Mucosa of descending colon (tissue), 3 donors: ENCODE data around the gene RAF1. TPM values are rescaled to one million over a fixed set of nuclear protein-coding genes. Genes with fewer than 3 reads are reported as not detected.
"Not testable (repeated sequence)": the region's sequence is repeated elsewhere in the genome, so short reads cannot be mapped to it uniquely, and the experiment has no call there.

Source experiments
- ATAC-seq: fragments of 200-7000 bp; cut with Tn5 transposase; one replicate; pipeline ENCODE4 v1.9.1; 2020; ENCODE audit warnings: mild to moderate bottlenecking, moderate library complexity
- DNase-seq, 3 donors: peaks; one replicate each; pipeline ENCODE4 v3.0.0-alpha.2; 2020
- H3K36me3 ChIP-seq: fragments of 200-600 bp; one replicate; pipeline ENCODE4 v1.8.0; 2021; ENCODE audit warnings: low read depth, mild to moderate bottlenecking
- H3K4me1 ChIP-seq: fragments of 200-600 bp; one replicate; pipeline ENCODE4 v1.8.0; 2021; ENCODE audit warnings: low read depth, mild to moderate bottlenecking
- H3K4me3 ChIP-seq: fragments of 200-600 bp; one replicate; pipeline ENCODE4 v1.8.0; 2021; ENCODE audit warnings: mild to moderate bottlenecking
- H3K9me3 ChIP-seq: fragments of 200-600 bp; one replicate; pipeline ENCODE4 v1.8.0; 2021; ENCODE audit warnings: mild to moderate bottlenecking
- intact Hi-C, 2 donors: fragments of 100-400 bp; cut with DNase I in 1 of 2; cut with micrococcal nuclease in 1 of 2; formaldehyde crosslinking; loops; one replicate each; pipeline versions ENCODE4 v1.11.0 to v1.11.1; 2022; cut with DNase I, micrococcal nuclease
- total RNA-seq, 3 donors: library from RNA; stranded (reverse); fragmentation: NEBNext Ultra II Directional in 2 of 3; extraction: Animal tissue kit (Norgen Biotek cat#: 25700) in 2 of 3; gene quantifications; one replicate each; pipeline versions ENCODE4 v1.2.1 to v1.2.4, GENCODE V29; 2021 to 2023
- TF ChIP-seq, protein P1 (sequence below): fragments of 200-600 bp; IDR thresholded peaks from one replicate; pipeline ENCODE4 v1.8.0; 2022; ENCODE audit warnings: antibody characterized with exemption, mild to moderate bottlenecking
- donor health status: DM: no; HTN: no; CAD: no; lungs with moderate emphysema.
- donor health status: DM: no; HTN: no; CAD: no.
- donor health status: DM: no; HTN: yes; CAD: no.

The RAF1 gene
- total RNA-seq, 3 donors from 2014 or later = 75.4 to 99.7 (median 76.9) TPM

DNA sequence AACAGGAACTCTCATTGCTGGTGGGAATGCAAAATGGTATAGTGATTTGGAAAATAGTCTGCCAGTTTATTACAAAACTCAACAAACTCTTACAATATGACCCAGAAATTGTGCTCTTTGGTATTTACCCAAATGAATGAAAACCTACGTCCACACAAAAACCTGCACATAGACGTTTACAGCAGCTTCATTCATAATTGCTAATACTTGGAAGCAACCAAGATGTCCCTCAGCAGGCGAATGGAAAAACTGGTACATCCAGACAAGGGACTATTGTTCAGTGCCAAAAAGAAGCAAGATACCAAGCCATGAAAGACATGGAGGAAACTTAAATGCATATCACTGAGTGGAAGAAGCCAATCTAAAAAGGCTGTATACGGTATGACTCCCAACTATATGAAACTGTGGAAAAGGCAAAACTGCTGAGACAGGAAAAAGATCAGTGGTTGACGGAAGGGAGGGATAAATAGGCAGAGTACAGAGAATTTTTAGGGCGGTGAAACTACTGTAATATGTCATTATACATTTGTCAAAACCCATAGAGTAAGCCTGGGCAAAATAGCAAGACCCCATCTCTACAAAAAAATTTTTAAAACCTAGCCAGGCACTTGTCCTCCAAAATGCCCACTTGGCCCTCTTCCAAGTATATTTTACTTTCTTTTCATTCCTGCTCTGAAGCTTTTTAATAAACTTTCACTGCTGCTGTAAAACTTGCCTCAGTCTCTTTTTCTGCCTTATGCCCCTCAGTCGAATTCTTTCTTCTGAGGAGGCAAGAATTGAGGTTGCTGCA is 113.8 kb downstream of the RAF1 start:
- Histone ChIP-seq H3K9me3 (no peaks in the 10 kb centered on the region), H3K36me3 (no peaks in the 10 kb centered on the region), H3K4me3 (no peak overlapping the region), H3K4me1 (peaks cover 5% of the 10 kb centered on the region)
- TF ChIP-seq, protein P1, sequence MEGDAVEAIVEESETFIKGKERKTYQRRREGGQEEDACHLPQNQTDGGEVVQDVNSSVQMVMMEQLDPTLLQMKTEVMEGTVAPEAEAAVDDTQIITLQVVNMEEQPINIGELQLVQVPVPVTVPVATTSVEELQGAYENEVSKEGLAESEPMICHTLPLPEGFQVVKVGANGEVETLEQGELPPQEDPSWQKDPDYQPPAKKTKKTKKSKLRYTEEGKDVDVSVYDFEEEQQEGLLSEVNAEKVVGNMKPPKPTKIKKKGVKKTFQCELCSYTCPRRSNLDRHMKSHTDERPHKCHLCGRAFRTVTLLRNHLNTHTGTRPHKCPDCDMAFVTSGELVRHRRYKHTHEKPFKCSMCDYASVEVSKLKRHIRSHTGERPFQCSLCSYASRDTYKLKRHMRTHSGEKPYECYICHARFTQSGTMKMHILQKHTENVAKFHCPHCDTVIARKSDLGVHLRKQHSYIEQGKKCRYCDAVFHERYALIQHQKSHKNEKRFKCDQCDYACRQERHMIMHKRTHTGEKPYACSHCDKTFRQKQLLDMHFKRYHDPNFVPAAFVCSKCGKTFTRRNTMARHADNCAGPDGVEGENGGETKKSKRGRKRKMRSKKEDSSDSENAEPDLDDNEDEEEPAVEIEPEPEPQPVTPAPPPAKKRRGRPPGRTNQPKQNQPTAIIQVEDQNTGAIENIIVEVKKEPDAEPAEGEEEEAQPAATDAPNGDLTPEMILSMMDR = no peak
- intact Hi-C loops = loop anchor here in 1 of 2 donors (10.0 kb wide), 1 partner anchor 65 kb away; the partner anchor contains the start of gene TSEN2
- ATAC-seq (no peak), DNase-seq (no peak)

DNA sequence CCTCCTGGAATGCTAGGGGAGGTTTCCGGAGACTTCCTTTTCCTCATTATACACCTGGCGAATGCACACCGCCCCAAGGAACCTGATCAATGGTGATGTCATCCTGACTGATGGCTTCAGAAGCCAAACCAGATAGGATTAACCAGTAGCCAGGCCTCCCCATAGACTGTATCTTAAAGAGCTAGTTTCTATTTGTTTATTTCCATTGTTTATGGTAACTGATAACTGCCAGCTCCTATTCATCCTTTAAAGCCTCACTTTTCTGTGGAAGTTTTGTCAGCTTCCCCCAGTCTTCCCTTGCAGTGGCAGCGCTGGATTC is 118.5 kb downstream of the RAF1 start, which contains the start of gene MKRN2OS:
MKRN2OS (minus strand) TSS at position 27 of the 319 bp plus-strand sequence. CDS start 35 bp downstream, outside the sequence.
- intact Hi-C loops = loop anchor here in 1 of 2 donors (10.0 kb wide), 1 partner anchor 61 kb away; the partner anchor contains the start of gene TSEN2
- TF ChIP-seq, protein P1 = no peak
- H3K9me3 ChIP-seq = no peaks in the 10 kb centered on the region
- DNase-seq (peak; percentile 67 to 86 (median 72)), ATAC-seq (peak; percentile 98)
- peak within 1 kb of the TSS; percentile 5 for H3K4me3 ChIP-seq
- no peaks in the 10 kb centered on the region for H3K36me3 ChIP-seq
- no peaks in the 10 kb centered on the region for H3K4me1 ChIP-seq

DNA sequence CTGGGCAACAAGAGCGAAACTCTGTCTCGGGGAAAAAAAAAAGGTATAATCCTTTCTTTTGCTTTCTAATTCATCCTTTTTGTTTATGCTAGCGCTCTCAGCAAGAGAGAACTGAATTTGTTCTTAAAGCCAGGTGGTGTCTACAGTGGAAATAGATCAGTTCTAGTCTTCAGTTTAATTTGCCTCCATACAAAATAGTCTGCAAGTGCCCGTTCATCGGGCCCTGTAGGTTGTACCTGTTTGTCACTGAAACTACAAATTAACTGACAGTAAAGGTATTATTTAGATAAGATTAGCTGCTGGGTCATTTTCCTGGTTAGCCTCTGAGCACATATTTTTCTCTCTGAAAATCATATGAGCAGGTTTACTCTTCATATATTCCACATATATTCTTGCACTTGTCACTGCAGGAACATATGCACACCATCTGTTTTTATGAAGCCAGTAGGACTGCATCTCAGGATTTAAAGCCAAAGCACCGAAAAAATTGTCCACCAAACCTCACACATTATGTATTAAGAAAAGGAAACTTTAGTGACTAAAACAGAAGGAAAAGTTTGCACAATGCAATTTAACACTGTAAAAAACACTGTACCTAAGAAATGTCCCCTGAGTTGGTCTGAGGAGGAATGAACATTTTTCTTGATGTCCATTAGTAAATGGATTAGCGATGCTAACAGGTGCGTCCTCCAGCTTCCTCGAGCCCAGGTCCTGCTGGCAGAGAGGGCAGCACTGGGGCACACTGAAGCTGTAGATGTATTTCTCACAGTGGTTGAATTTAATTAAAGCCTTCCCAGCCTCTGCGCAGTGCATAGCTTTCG is 119.1 kb downstream of the RAF1 start:
- Histone ChIP-seq H3K4me3 (peak overlapping the region; percentile 5), H3K9me3 (no peaks in the 10 kb centered on the region), H3K36me3 (no peaks in the 10 kb centered on the region), H3K4me1 (no peaks in the 10 kb centered on the region)
- peak in 1 of 3 donors; percentile 11 for DNase-seq
- intact Hi-C loops = loop anchor here in 1 of 2 donors (10.0 kb wide), 1 partner anchor 60 kb away; the partner anchor contains the start of gene TSEN2
- TF ChIP-seq, protein P1 = no peak
- peak; percentile 33 for ATAC-seq

DNA sequence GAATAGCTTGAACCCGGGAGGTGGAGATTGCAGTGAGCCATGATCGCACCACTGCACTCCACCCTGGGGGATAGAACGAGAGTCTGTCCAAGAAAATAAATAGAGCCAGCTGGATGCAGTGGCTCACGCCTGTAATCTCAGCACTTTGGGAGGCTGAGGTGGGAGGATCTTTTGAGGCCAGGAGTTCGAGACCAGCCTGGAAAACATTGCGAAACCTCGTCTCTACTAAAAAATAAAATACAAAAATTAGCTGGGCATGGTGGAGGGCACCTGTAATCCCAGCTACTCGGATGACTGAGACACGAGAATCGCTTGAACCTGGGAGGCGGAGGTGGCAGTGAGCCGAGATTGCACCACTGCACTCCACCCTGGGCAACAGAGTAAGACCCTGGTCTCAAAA is 120.4 kb downstream of the RAF1 start:
- not testable (repeated sequence) for H3K4me1 ChIP-seq, ATAC-seq, H3K36me3 ChIP-seq, H3K4me3 ChIP-seq, H3K9me3 ChIP-seq, DNase-seq
- intact Hi-C loops = loop anchor here in 1 of 2 donors (10.0 kb wide), 1 partner anchor 59 kb away; the partner anchor contains the start of gene TSEN2

DNA sequence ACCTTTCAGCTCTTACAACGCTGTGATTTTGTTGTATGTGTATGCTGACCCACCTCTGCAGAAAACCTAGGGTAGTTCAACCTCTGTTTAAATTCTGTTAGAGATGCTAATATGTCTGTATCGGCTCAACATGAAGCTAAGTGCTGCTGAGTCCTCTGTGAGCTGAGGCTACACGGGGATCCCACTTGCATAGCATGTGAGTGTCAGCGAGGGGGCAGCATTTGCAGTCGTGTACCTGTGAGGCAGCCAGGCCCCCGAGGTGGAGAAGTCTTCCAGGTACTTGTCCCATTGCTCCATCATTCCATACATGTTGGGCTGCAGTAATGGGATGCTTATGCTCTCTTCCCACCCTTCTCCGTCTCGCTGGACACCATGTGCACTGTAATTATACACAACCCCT is 122.3 kb downstream of the RAF1 start:
- intact Hi-C loops = loop anchor here in 1 of 2 donors (10.0 kb wide), 1 partner anchor 57 kb away; the partner anchor contains the start of gene TSEN2
- ATAC-seq (no peak), DNase-seq (no peak)
- TF ChIP-seq, protein P1 = no peak
- Histone ChIP-seq H3K9me3 (no peaks in the 10 kb centered on the region), H3K4me1 (no peaks in the 10 kb centered on the region), H3K4me3 (no peak overlapping the region), H3K36me3 (no peaks in the 10 kb centered on the region)
